ENCODE measurements around the gene PLVAP.

The PLVAP gene

GRCh38 chr19:17357078-17357666, 20.0 kb downstream of the PLVAP start:
- DNase-seq = no peak

DNA sequence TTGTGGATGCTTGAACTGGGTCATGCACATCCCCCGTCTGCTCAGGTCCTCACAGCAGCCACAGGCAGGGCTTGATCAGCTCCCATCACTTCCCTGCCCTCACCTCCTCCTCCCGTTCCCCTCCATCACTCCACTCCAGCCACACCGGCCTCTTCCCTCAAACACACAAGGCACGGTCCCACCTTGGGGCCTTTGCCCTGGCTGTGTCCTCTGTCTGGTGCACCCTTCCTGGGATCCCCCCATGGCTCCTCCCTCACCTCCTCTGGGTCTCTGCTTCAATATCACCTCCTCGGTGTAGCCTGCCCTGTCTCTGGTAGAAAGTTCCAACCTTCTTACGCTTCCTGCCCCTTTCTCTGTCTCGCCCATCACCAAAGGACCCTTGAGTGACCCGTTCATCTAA, 23.8 kb downstream of the PLVAP start:
- no peak for DNase-seq

DNA sequence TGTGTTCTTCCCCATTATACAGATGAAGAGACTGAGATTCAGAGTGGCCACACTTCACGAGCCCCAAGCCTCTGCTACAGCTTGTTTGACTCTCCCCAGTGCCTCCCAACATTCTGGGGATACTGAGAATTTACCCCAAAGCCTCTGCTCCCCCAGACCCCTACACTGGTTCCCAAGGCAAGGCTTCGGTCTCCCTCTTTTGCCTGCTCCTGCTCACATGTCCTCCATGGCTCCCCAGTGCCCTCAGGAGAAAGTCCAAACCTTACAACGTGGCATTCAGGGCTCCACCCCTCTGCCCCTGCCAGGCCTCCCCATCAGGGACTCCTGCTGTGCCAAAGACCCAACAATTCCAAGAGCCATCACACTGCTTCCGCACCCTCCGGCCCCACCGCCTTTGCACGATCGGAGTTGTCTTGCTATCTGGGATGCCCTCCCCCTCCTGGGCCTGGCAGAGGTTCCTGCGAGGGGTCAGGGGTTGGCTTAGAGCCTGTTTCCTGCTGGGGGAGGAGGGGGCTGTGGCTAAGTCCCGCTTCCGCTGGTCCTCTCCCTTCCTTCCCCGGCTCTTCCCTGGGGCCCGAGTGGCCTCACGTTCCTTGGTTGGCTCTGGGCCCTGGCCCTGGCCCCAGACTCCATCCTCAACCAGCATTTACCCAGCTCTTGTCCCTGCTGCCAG, 24.4 kb downstream of the PLVAP start:
- DNase-seq = peak in 1 of 2 experiments; percentile 21

DNA sequence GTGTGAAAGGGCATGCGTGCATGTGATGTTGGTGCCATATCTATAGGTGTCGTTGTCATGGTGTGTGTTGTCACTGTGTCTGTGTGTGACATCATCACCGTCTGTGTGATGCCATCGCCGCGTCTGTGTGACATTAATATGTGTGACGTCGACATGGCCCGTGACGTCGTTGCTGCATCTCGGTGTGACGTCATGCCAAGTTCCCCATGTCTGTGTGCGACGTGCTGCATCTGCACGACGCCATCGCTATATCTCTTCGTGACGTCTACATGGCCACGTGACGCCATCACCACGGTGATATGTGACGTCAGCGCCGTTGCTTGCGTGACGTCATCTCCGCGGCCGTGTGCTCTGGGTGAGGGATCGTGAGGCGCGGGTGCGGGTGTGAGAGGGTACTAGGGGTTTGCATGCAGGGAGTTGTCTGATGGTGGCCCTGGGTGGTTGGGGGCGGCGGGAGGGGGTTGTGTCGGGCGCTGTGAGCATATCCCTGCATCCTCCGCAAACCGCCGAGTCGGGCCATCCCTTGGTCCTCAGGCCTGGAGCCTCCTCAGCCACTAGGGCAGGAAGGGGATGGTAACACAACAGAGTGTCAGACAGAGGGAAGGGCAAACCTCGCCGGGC, 25.2 kb downstream of the PLVAP start:
- no peak for DNase-seq

DNA sequence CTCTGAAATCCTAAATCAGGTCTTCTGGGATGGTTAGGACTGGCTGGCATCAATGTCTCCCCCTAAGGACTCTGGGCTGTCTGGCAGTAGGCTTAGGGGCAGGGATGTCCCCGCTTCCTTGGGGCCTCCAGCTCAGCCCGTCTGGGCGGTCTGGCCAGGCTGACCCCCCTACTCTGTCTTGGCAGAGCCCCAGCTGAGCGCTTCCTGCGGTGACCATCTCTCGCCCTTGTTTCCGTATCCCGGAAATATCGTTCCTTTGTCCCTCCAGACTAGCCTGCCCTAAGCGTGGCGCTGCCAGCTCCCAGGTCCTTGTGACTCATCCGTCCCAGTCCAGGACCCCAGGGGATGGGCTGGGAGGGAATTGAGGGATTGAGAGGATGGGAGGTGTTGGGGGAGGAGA, 28.4 kb downstream of the PLVAP start:
- DNase-seq = peak in 1 of 2 experiments; percentile 53

DNA sequence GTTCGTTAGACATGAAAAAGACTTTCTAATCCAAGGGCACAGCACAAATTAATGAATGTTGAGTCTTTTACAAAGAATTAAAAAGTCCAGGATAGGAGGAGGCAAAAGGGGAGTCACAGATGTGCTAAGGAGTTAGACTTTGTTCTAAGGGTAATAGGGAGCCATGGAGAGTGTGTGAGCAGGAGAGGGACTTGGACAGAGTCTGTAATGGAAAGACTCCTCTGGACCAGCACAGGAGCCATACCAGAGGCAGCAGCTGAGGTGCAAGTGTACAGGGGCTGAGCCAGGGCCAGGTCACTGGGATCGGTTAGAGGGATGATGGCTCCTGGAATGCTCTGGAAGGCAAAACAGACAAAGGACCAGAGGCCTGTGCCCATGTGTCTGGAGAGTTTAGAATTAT, 29.3 kb downstream of the PLVAP start:
- no peak for DNase-seq

GRCh38 chr19:17347361-17347760, 29.8 kb downstream of the PLVAP start:
- DNase-seq = no peak

DNA sequence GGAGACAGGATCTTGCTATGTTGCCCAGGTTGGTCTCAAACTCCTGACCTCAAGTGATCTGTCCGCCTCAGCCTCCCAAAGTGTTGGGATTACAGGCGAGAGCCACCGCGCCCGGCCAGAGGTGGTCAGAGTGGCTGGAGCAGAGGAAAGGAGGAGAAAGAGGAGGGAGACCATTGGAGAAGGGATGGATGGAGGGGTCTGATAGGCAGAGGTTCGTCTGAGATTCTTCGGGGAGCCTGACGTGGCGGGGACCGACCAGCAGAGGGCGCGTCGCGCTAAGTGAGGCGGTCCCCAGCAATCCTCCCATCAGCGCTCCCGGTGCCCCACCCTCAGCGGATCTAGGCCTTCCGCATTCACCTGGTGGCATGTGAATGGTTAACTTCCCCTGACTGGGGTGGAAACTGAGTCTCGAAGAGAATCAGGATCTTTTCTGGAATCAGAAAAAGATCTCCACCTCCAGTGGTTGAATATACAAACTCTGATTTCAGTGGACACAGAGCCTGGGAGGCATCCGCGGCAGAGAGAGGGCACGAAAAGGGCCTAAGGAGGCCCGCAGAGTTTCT, 31.0 kb downstream of the PLVAP start:
- DNase-seq = peak; percentile 11 to 75

DNA sequence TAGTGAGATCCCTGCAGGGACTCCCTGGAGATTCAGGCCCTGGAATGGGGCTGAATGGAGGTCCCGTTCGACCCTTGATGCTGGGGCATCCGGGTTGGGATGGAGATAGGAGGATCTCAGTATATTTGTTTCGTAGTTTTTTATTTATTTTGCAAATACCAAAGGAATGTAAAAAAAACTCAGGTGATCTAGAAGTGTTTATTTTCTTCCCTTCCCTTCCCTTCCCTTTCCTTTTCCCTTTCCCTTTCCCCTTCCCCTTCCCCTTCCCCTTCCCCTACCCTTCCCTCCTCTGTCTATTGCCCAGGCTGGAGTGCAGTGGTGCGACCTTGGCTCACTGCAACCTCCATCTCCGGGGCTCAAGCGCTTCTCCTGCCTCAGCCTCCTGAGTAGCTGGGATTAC, 35.3 kb downstream of the PLVAP start:
- DNase-seq = no peak

- DNase-seq = no peak
Measured at GRCh38 chr19:17341386-17341785, 35.8 kb downstream of the PLVAP start.

- DNase-seq = no peak
Measured at GRCh38 chr19:17340871-17341357, 36.2 kb downstream of the PLVAP start.

DNA sequence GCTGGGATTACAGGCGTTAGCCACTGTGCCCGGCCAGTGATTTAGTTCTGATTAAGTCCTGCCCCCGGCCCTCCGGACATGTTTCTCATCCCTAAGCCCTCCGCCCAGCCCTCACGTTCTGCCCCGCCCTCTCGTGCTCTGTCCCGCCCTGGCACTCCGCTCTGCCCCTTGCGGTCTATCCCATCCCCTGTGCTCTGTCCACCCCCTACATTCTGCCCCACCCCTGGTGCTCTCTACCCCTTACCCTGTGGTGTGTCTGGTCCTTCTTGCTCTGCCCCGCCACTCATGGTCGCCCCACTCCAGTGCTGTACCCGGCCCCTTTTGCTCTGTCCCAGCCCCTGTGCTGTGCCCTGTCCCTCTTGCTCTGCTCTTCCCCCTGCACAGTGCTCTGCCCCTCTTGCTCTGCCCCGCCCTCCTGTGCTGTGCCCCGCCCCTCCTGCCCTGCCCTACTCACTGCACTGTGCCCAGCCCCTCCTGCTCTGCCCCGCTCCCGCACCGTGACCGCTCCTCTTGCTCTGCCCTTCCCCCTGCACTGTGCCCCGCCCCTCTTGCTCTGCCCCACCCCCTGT, 36.8 kb downstream of the PLVAP start:
- no peak for DNase-seq

- no peak for DNase-seq
Measured at GRCh38 chr19:17339088-17339741, 37.9 kb downstream of the PLVAP start.

GRCh38 chr19:17338433-17339078, 38.6 kb downstream of the PLVAP start:
- no peak for DNase-seq

- peak in 1 of 2 experiments; percentile 37 for DNase-seq
Measured at GRCh38 chr19:17337675-17338432, 39.3 kb downstream of the PLVAP start.

- peak; percentile 98 to 99 for DNase-seq
Measured at GRCh38 chr19:17336872-17337674, 40.1 kb downstream of the PLVAP start, which contains the start of gene GTPBP3. GTPBP3 (plus strand) TSS chr19:17337553; CDS start chr19:17337612, 59 bp downstream.

DNA sequence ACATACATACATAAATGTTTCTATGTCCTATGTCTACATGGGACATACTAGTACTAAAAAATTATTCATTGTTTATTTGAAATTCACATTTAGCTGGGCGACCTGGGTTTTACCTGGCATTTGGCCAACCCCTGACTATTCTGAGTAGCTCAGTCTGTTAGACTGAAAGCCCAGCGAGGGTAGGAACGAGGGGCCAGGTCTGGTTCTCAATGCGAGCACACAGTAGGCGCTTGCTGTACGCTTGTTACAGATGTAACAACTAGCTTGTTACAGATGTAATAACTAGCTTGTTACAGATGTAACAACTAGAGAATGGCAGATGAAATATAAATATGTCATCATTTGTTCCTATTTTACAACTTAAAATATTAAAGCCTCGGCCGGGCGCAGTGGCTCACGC, 41.6 kb downstream of the PLVAP start:
- no peak for DNase-seq

GRCh38 chr19:17334414-17335409, 42.4 kb downstream of the PLVAP start, which contains the start of gene ANO8:
ANO8 (minus strand) TSS chr19:17334855; CDS start chr19:17334670, 185 bp downstream.
- peak; percentile 98 for DNase-seq
